Heart left ventricle (tissue), 13 donors: ENCODE data around the gene CDH7.

Source experiments
- POLR2A ChIP-seq, 2 donors: fragments of 450-650 bp; IDR thresholded peaks; one replicate each; pipeline ENCODE4 v1.6.1; 2017; ENCODE audit warnings: antibody characterized with exemption in 2 of 2, mild to moderate bottlenecking in 2 of 2, moderate library complexity in 2 of 2
- TF ChIP-seq, protein P1 (sequence below), 12 donors: fragments of 200-600 bp; sonication (generic) in 4 of 12; IDR thresholded peaks; one replicate each; pipeline versions ENCODE4 v1.5.0 to v1.8.0; 2018 to 2022; ENCODE audit warnings: antibody characterized with exemption in 12 of 12, mild to moderate bottlenecking in 5 of 12
- donor health status: ischemic (EF 13 %, LVEDD 7.1; RV severe dilation, severe dysfunction).
- donor health status: DM: no; HTN: yes; CAD: no.
- donor health status: DM: no; HTN: no; CAD: no.
- donor health status: ischemic (EF 25% LVEDD 6.9; RV normal size, moderate dysfunction).
- donor health status: ischemic (EF 25% LVEDD 5.7; RV mildly dilated, moderate dysfunction).
- donor health status: ischemic (EF 35%, LVEDD 5.7; RV mildly dilated, moderate dysfunction).
- donor health status: nonischemic (EF 11% LVEDD 7.7; RV severe dilation, severe dysfunction).
- donor health status: DM: yes; HTN: yes; CAD: no.
- donor health status: PGD.
- donor health status: ischemic (EF 29% LVEDD 5.4; RV normal size, mild dysfunction).
- donor health status: nonischemic (EF 23%, LVEDD 6.1; RV moderate dilation, normal function).

DNA sequence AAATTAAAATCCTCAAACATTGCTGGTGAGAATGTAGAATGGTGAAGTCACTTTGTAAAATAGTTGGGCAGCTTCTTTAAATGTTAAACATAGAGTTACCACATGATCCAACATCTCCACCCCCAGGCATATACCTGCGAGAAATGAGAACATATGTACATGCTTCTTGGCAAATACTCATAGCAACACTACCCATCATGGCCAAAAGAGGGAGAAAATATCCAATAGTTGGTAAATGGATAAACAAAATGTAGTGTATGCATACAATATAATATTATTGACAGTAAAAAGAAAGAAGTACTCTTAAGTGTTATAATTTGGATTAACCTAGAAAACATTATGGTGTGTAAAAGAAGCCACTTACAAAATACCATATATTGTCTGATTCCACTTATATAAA is 185.9 kb downstream of the CDH7 start:
- TF ChIP-seq, protein P1, sequence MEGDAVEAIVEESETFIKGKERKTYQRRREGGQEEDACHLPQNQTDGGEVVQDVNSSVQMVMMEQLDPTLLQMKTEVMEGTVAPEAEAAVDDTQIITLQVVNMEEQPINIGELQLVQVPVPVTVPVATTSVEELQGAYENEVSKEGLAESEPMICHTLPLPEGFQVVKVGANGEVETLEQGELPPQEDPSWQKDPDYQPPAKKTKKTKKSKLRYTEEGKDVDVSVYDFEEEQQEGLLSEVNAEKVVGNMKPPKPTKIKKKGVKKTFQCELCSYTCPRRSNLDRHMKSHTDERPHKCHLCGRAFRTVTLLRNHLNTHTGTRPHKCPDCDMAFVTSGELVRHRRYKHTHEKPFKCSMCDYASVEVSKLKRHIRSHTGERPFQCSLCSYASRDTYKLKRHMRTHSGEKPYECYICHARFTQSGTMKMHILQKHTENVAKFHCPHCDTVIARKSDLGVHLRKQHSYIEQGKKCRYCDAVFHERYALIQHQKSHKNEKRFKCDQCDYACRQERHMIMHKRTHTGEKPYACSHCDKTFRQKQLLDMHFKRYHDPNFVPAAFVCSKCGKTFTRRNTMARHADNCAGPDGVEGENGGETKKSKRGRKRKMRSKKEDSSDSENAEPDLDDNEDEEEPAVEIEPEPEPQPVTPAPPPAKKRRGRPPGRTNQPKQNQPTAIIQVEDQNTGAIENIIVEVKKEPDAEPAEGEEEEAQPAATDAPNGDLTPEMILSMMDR (IDR thresholded peaks at IDR 0.05), result no peak
- no peak for TF ChIP-seq POLR2A (IDR thresholded peaks at IDR 0.05)
